Measurements from ENCODE around the gene ANKRD63.

ANKRD63 gene

DNA sequence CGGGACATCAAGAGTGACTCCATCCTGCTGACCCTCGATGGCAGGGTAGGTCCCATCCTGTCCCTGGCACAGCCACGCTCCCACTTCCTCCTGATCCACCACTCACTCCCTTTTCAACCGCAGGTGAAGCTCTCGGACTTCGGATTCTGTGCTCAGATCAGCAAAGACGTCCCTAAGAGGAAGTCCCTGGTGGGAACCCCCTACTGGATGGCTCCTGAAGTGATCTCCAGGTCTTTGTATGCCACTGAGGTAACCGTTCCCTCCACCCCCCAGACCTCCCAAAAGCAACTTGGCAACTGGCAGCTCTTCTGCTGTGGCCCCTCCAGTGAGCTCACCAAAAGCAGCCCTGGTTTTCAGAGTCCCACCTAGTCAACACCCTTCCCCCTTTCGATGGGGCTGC lies 9.4 kb downstream of the ANKRD63 start:
- H3K9me3 ChIP-seq (ENCODE audit: control insufficient read depth in 2 of 2, low read length in 2 of 2): no peaks in the 10 kb centered on the region
- H3K36me3 ChIP-seq (ENCODE audit: control insufficient read depth in 2 of 2, insufficient read depth in 2 of 2, low read length in 2 of 2): no peaks in the 10 kb centered on the region
- peaks cover 0 to 3% of the 10 kb centered on the region in 2 donors for H3K4me1 ChIP-seq (ENCODE audit: control insufficient read depth in 2 of 2, insufficient read depth in 2 of 2, low read length in 2 of 2)
- no peak overlapping the region for H3K4me3 ChIP-seq (ENCODE audit: low read length in 2 of 2)
- H3K27ac ChIP-seq (ENCODE audit: low read depth in 2 of 2, low read length in 2 of 2): no peak overlapping the region
- no peak overlapping the region for H3K9ac ChIP-seq (ENCODE audit: low read depth in 1 of 2, low read length in 2 of 2)
- peaks cover 2% of the 10 kb centered on the region in 2 donors for H3K27me3 ChIP-seq (ENCODE audit: control insufficient read depth in 2 of 2, insufficient read depth in 2 of 2, low read length in 2 of 2)

GRCh38 chr15:40272485-40273056 lies 10.3 kb downstream of the ANKRD63 start:
- Histone ChIP-seq H3K27ac (ENCODE audit: low read depth in 2 of 2, low read length in 2 of 2) (no peak overlapping the region), H3K4me1 (ENCODE audit: control insufficient read depth in 2 of 2, insufficient read depth in 2 of 2, low read length in 2 of 2) (no peaks in the 10 kb centered on the region), H3K27me3 (ENCODE audit: control insufficient read depth in 2 of 2, insufficient read depth in 2 of 2, low read length in 2 of 2) (no peaks in the 10 kb centered on the region), H3K9me3 (ENCODE audit: control insufficient read depth in 2 of 2, low read length in 2 of 2) (no peaks in the 10 kb centered on the region), H3K36me3 (ENCODE audit: control insufficient read depth in 2 of 2, insufficient read depth in 2 of 2, low read length in 2 of 2) (no peaks in the 10 kb centered on the region), H3K9ac (ENCODE audit: low read depth in 1 of 2, low read length in 2 of 2) (no peak overlapping the region), H3K4me3 (ENCODE audit: low read length in 2 of 2) (no peak overlapping the region)

DNA sequence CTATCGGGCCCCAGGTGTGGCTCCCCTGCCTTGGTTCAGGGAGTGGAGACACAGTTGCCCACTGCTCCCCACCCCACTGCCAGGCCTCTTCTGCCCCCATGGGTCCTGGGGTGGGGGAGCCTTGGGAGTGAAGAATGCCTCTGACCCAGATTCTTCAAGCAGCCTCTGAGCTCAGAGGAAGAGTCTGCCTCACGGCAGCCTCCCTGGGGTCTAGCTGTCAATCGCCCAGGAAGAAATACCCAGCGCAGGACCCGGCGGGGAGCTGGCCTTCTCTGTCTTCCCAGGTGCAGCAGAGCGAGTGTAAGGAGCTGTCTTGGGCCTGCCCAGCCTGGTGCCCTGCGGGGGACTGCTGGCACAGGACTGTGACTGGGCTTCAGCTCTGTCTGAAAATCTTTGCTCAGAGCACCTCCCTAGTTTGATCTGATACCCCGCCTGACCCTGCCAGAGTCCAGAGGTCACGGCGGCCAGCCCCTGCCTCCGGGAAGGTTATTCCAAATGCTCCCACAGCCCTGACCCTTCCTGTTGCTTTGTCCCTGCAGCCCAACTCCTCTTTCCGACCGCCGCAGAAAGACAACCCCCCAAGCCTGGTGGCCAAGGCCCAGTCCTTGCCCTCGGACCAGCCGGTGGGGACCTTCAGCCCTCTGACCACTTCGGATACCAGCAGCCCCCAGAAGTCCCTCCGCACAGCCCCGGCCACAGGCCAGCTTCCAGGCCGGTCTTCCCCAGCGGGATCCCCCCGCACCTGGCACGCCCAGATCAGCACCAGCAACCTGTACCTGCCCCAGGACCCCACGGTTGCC lies 11.0 kb downstream of the ANKRD63 start:
- no peak overlapping the region for H3K27ac ChIP-seq (ENCODE audit: low read depth in 2 of 2, low read length in 2 of 2)
- H3K27me3 ChIP-seq (ENCODE audit: control insufficient read depth in 2 of 2, insufficient read depth in 2 of 2, low read length in 2 of 2): no peaks in the 10 kb centered on the region
- no peaks in the 10 kb centered on the region for H3K9me3 ChIP-seq (ENCODE audit: control insufficient read depth in 2 of 2, low read length in 2 of 2)
- no peaks in the 10 kb centered on the region for H3K36me3 ChIP-seq (ENCODE audit: control insufficient read depth in 2 of 2, insufficient read depth in 2 of 2, low read length in 2 of 2)
- H3K9ac ChIP-seq (ENCODE audit: low read depth in 1 of 2, low read length in 2 of 2): no peak overlapping the region
- no peaks in the 10 kb centered on the region for H3K4me1 ChIP-seq (ENCODE audit: control insufficient read depth in 2 of 2, insufficient read depth in 2 of 2, low read length in 2 of 2)
- H3K4me3 ChIP-seq (ENCODE audit: low read length in 2 of 2): no peak overlapping the region

- H3K9me3 ChIP-seq (ENCODE audit: control insufficient read depth in 2 of 2, low read length in 2 of 2): no peaks in the 10 kb centered on the region
- H3K4me1 ChIP-seq (ENCODE audit: control insufficient read depth in 2 of 2, insufficient read depth in 2 of 2, low read length in 2 of 2): no peaks in the 10 kb centered on the region
- H3K4me3 ChIP-seq (ENCODE audit: low read length in 2 of 2): no peak overlapping the region
- H3K27ac ChIP-seq (ENCODE audit: low read depth in 2 of 2, low read length in 2 of 2): no peak overlapping the region
- no peaks in the 10 kb centered on the region for H3K27me3 ChIP-seq (ENCODE audit: control insufficient read depth in 2 of 2, insufficient read depth in 2 of 2, low read length in 2 of 2)
- no peak overlapping the region for H3K9ac ChIP-seq (ENCODE audit: low read depth in 1 of 2, low read length in 2 of 2)
- no peaks in the 10 kb centered on the region for H3K36me3 ChIP-seq (ENCODE audit: control insufficient read depth in 2 of 2, insufficient read depth in 2 of 2, low read length in 2 of 2)
These were observed 12.4 kb downstream of the ANKRD63 start for GRCh38 chr15:40270246-40270995.

DNA sequence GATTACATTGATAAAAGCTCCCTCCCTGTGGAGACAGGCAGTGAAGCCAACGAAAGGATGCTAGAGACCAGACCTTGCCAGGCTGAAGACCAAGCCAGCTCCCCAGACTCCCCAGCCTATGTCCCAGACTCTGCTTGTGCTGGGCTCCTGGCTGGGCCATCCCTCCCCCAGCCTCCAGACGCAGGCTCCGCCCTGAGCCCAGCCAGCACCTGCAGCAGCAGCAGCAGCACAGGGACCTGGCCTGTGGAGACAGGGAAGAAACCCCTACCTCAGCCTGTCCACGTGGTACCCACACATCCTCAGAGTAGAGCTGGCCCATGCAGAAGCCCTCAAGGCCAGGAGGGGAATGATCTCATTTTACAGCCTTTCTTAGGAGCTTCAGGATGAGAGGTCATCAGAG lies 13.3 kb downstream of the ANKRD63 start:
- Histone ChIP-seq H3K27ac (ENCODE audit: low read depth in 2 of 2, low read length in 2 of 2) (no peak overlapping the region), H3K27me3 (ENCODE audit: control insufficient read depth in 2 of 2, insufficient read depth in 2 of 2, low read length in 2 of 2) (no peaks in the 10 kb centered on the region), H3K36me3 (ENCODE audit: control insufficient read depth in 2 of 2, insufficient read depth in 2 of 2, low read length in 2 of 2) (no peaks in the 10 kb centered on the region), H3K4me1 (ENCODE audit: control insufficient read depth in 2 of 2, insufficient read depth in 2 of 2, low read length in 2 of 2) (peaks cover 0 to under 1% of the 10 kb centered on the region in 2 donors), H3K9ac (ENCODE audit: low read depth in 1 of 2, low read length in 2 of 2) (no peak overlapping the region), H3K9me3 (ENCODE audit: control insufficient read depth in 2 of 2, low read length in 2 of 2) (no peaks in the 10 kb centered on the region), H3K4me3 (ENCODE audit: low read length in 2 of 2) (no peak overlapping the region)

DNA sequence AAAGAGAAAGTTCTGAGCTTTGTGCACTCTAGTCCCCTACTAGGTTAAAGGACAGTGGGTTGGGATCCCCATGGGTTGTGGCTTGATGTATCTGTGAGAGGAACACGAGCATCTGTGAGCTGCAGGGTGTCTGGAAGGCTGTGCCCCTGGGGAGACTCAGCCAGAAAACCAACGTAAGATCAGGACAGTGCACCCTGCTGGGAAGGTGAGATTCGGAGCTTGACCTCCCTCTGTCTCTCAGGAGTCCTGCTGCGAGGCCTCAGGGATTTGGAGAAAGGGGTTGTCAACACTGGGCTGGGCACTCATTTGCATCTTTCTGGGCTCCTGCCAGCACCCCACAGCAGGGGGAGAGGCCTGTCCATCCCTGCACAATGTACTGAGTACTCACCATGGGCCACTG lies 15.2 kb downstream of the ANKRD63 start:
- no peaks in the 10 kb centered on the region for H3K36me3 ChIP-seq (ENCODE audit: control insufficient read depth in 2 of 2, insufficient read depth in 2 of 2, low read length in 2 of 2)
- no peak overlapping the region for H3K27ac ChIP-seq (ENCODE audit: low read depth in 2 of 2, low read length in 2 of 2)
- H3K27me3 ChIP-seq (ENCODE audit: control insufficient read depth in 2 of 2, insufficient read depth in 2 of 2, low read length in 2 of 2): no peaks in the 10 kb centered on the region
- H3K4me1 ChIP-seq (ENCODE audit: control insufficient read depth in 2 of 2, insufficient read depth in 2 of 2, low read length in 2 of 2): peaks cover 5 to 6% of the 10 kb centered on the region in 2 donors
- H3K9ac ChIP-seq (ENCODE audit: low read depth in 1 of 2, low read length in 2 of 2): no peak overlapping the region
- H3K9me3 ChIP-seq (ENCODE audit: control insufficient read depth in 2 of 2, low read length in 2 of 2): no peaks in the 10 kb centered on the region
- no peak overlapping the region for H3K4me3 ChIP-seq (ENCODE audit: low read length in 2 of 2)

- Histone ChIP-seq H3K4me3 (ENCODE audit: low read length in 2 of 2) (no peak overlapping the region), H3K36me3 (ENCODE audit: control insufficient read depth in 2 of 2, insufficient read depth in 2 of 2, low read length in 2 of 2) (no peaks in the 10 kb centered on the region), H3K9ac (ENCODE audit: low read depth in 1 of 2, low read length in 2 of 2) (no peak overlapping the region), H3K27ac (ENCODE audit: low read depth in 2 of 2, low read length in 2 of 2) (no peak overlapping the region), H3K4me1 (ENCODE audit: control insufficient read depth in 2 of 2, insufficient read depth in 2 of 2, low read length in 2 of 2) (peaks cover 5 to 6% of the 10 kb centered on the region in 2 donors), H3K9me3 (ENCODE audit: control insufficient read depth in 2 of 2, low read length in 2 of 2) (no peaks in the 10 kb centered on the region), H3K27me3 (ENCODE audit: control insufficient read depth in 2 of 2, insufficient read depth in 2 of 2, low read length in 2 of 2) (no peaks in the 10 kb centered on the region)
These were observed 16.0 kb downstream of the ANKRD63 start for GRCh38 chr15:40266828-40267304.

GRCh38 chr15:40265875-40266274 lies 17.0 kb downstream of the ANKRD63 start:
- H3K27ac ChIP-seq (ENCODE audit: low read depth in 2 of 2, low read length in 2 of 2): no peak overlapping the region
- H3K4me3 ChIP-seq (ENCODE audit: low read length in 2 of 2): no peak overlapping the region
- no peaks in the 10 kb centered on the region for H3K36me3 ChIP-seq (ENCODE audit: control insufficient read depth in 2 of 2, insufficient read depth in 2 of 2, low read length in 2 of 2)
- no peak overlapping the region for H3K9ac ChIP-seq (ENCODE audit: low read depth in 1 of 2, low read length in 2 of 2)
- H3K4me1 ChIP-seq (ENCODE audit: control insufficient read depth in 2 of 2, insufficient read depth in 2 of 2, low read length in 2 of 2): peaks cover 5 to 6% of the 10 kb centered on the region in 2 donors
- H3K27me3 ChIP-seq (ENCODE audit: control insufficient read depth in 2 of 2, insufficient read depth in 2 of 2, low read length in 2 of 2): no peaks in the 10 kb centered on the region
- H3K9me3 ChIP-seq (ENCODE audit: control insufficient read depth in 2 of 2, low read length in 2 of 2): no peaks in the 10 kb centered on the region

DNA sequence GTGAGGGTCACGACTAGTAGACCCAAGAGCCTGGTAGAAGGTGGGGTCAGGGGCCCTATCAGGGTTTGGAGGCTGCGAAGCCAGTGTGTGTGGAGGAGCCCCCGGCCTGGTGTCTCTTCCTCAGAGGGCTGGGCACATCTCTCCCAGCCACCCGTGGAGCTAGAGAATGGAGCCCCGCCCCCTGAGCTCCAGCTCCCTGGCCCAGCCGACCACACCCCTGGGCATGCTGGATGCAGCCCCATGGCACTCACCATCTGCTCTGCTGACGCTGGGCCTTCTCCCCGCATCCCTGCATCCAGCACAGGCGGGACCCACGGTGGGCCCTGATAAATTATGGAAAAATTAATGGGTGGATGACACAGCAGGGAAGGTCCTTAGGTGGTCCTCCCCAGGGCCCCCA lies 17.5 kb downstream of the ANKRD63 start:
- peaks cover 5 to 6% of the 10 kb centered on the region in 2 donors for H3K4me1 ChIP-seq (ENCODE audit: control insufficient read depth in 2 of 2, insufficient read depth in 2 of 2, low read length in 2 of 2)
- no peaks in the 10 kb centered on the region for H3K27me3 ChIP-seq (ENCODE audit: control insufficient read depth in 2 of 2, insufficient read depth in 2 of 2, low read length in 2 of 2)
- no peak overlapping the region for H3K4me3 ChIP-seq (ENCODE audit: low read length in 2 of 2)
- H3K27ac ChIP-seq (ENCODE audit: low read depth in 2 of 2, low read length in 2 of 2): no peak overlapping the region
- H3K36me3 ChIP-seq (ENCODE audit: control insufficient read depth in 2 of 2, insufficient read depth in 2 of 2, low read length in 2 of 2): no peaks in the 10 kb centered on the region
- no peak overlapping the region for H3K9ac ChIP-seq (ENCODE audit: low read depth in 1 of 2, low read length in 2 of 2)
- H3K9me3 ChIP-seq (ENCODE audit: control insufficient read depth in 2 of 2, low read length in 2 of 2): no peaks in the 10 kb centered on the region
